GM21717 (cell line): ENCODE data around the gene NLRP1.
"Not testable (repeated sequence)": the region's sequence is repeated elsewhere in the genome, so short reads cannot be mapped to it uniquely, and the experiment has no call there.

Experiments
- ATAC-seq: cut with Tn5 transposase; IDR thresholded peaks from one replicate; pipeline ENCODE4 v1.9.1; 2021; ENCODE audit warnings: mild to moderate bottlenecking, moderate library complexity; ENCODE audit not compliant: unreplicated experiment

Gene NLRP1

GRCh38 chr17:5588584-5588983, 4.3 kb upstream of the NLRP1 start:
- ATAC-seq: no peak

DNA sequence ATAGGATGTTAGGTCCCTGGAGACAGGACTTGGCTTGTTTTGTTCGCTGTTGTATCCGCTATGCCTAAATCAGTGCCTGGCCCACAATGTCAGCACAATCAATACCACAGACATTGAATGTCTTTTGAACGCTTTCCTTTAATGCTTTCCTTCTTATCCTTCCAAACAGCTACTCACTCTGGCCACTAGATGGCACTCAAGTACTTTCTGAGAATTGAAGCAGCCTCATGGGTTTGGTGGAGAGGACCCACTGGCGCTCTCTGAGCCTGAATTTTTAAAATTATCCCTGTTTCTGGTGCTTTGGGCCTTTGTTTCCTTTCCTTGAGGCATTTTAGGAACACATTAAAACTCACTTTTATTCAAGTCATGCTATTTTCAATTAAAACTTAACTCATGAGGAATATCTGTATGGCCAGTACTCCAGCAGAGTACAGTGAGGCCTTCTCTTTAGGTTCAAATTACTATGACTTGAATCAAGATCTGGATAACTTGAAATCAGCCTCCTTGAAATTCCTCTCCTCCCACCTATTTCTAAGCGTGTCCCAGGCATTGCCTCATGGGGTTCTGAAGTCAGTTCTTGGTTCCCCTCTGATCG, 3.2 kb upstream of the NLRP1 start:
- ATAC-seq: no peak

GRCh38 chr17:5585836-5586521, 1.7 kb upstream of the NLRP1 start:
- no peak for ATAC-seq

DNA sequence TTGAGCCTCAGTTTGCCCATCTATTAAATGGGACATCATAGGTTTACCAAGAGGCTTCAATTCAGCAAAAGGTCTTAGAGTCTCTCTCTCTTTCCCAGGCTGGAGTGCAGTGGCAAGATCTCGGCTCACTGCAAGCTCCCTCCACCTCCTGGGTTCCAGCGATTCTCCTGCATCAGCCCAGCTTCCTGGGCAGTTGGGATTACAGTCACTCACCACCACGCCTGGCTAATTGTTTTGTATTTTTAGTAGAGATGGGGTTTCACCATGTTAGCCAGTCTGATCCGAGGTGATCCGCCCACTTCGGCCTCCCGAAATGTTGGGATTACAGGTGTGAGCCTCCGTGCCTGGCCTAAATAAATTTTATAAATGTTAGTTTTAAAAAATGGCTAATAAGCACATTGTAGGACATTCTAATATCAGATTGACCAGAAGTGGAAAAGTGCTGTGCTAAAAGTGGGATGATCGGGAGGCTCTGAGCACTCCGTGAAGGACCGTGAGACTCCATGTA, 1.0 kb upstream of the NLRP1 start:
- no peak for ATAC-seq

- ATAC-seq: peak; percentile 8
Measured at GRCh38 chr17:5583426-5584382, 605 bp downstream of the NLRP1 start.

GRCh38 chr17:5582209-5583185, 1.8 kb downstream of the NLRP1 start:
- ATAC-seq: no peak

DNA sequence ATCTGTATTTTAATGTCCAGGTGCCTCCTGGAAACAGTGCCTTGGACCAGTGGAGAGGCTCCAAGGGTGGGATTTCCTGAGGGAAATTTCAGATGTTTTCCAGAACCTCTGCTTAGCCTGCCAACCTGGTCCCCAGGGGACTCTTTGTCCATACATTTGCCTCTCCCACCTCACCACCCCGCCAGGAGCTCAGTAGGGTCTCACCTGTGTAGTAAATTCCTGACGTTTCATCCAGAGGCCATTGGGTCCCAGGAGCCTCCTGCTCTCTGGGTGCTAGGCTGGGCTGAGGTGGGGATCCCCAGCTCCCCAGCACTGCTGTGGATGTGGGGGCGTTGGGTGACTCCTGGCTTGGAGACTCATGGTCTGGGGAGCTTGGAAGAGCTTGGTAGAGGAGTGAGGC, 2.7 kb downstream of the NLRP1 start:
- no peak for ATAC-seq

- no peak for ATAC-seq
Measured at GRCh38 chr17:5580969-5581368, 3.3 kb downstream of the NLRP1 start.

GRCh38 chr17:5580367-5580766, 3.9 kb downstream of the NLRP1 start:
- no peak for ATAC-seq

GRCh38 chr17:5578768-5579167, 5.5 kb downstream of the NLRP1 start:
- not testable (repeated sequence) for ATAC-seq

GRCh38 chr17:5573017-5573416, 11.3 kb downstream of the NLRP1 start:
- not testable (repeated sequence) for ATAC-seq

DNA sequence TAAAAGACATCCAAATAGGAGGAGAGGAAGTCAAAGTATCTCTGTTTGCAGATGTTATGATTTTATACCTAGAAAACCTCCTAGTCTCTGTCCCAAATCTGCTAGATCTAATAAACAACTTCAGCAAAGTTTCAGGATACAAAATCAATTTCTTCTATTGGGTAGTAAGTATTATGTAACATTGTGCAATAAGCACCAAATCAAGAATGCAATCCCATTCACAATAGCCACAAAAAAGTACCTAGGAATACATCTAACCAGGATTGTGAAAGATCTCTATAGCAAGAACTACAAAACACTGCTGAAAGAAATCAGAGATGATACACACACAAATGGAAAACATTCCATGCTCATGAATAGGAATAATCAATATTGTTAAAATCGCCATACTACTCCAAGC, 13.0 kb downstream of the NLRP1 start:
- ATAC-seq: no peak

DNA sequence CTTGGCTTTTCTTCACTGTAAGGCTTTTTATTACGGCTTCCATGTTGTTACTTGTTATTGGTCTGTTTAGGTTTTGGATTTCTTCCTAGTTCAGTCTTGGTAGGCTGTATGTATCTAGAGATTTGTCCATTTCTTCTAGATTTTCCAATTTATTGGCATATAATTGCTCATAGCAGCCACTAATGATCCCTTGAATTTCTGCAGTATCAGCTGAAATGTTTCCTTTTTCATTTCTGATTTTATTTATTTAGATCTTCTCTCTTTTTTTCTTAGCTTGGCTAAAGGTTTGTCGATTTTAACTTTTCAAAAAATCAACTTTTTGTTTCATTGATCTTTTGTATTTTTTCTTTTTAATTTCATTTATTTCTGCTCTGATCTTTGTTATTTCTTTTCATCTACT, 18.5 kb downstream of the NLRP1 start:
- no peak for ATAC-seq

DNA sequence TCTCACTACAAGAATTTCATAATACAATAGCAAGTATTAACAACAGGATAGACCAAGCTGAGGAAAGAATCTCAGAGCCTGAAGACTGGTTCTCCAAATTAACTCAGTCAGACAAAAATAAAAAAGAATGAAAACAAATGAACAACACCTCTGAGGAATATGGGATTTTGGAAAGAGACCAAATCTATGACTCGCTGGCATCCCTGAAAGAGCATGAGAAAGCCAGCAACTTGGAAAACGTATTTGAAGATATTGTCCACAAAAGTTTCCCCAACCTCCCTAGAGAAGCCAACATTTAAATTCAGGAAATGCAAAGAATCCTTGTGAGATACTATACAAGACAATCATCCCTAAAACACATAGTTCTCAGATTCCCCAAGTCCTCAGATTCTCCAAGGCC, 20.9 kb downstream of the NLRP1 start:
- no peak for ATAC-seq

GRCh38 chr17:5562661-5563360, 21.5 kb downstream of the NLRP1 start:
- ATAC-seq: no peak

DNA sequence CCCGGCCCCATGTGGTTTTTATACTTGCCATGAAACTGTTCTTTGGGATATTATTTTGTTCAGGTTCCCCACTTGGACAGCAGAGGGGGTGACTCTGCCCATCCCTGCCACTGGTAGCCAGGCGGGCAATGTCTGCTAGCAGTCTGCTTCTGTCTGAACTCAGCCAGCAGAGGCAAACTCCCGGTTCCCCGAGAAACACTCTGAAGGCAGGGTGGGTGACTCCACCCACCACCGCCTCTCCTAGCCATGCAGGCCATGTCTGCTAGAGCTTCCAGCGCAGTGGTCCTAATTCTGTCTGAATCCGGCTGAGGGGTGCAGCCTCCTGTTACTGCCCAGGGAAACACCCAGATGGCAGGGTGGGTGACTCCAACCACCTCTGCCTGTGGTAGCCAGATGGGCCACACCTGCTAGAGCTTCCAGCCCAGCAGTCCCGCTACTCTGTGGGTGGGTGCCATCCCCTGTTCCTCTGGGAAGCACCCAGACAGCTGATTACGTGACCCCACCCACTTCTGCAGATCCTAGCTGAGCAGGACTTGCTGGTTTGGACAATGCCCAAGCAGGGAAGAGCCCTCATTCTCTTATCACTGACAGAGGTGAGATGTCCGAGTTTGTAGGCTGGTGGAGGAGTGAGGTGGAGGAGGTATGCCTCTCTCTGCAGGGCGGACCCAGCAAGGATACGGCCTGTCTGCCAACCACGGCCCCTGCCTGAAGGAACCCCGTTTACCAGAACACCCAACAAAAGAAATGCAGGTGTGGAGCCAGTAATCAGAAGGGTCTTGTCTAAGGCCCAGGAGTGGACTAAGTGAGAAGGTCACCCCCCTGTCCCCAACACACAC, 22.4 kb downstream of the NLRP1 start:
- ATAC-seq: no peak

GRCh38 chr17:5560361-5560988, 23.8 kb downstream of the NLRP1 start:
- ATAC-seq: no peak
